K562 (cell line): ENCODE measurements around the gene RBM45. TPM values are rescaled to one million over a fixed set of nuclear protein-coding genes. Genes with fewer than 3 reads are reported as not detected.

Experiments
- ATAC-seq: fragments of 200-7000 bp; cut with Tn5 transposase; 3 replicates; pipeline ENCODE4 v1.9.1; 2020; ENCODE audit warnings: moderate library complexity
- BruUV-seq: library from RNA; stranded (reverse); fragments of 400-500 nt; replicated peaks from 2 replicates; lab custom pipeline; 2021; lab: Mats Ljungman, UMichigan
- CTCF ChIA-PET: fragments of 300-600 bp; formaldehyde crosslinking; extraction: SDS; loops from one replicate; lab custom pipeline; 2021; ENCODE audit warnings: low intra/inter-chr PET ratio; lab: Yijun Ruan, JAX
- POLR2A ChIA-PET: fragments of 300-600, 350-650 bp; sonication (Branson Sonifier 250); formaldehyde crosslinking; extraction: SDS; loops from one replicate; lab custom pipeline; 2021; ENCODE audit warnings: antibody characterized with exemption, inconsistent platforms; lab: Yijun Ruan, JAX
- DNase-seq, 4 experiments: peaks; one replicate each; pipeline versions ENCODE4 v3.0.0 to v3.0.0-alpha.2; 2011 to 2018; ENCODE audit warnings: low spot score in 3 of 4, mixed read lengths in 3 of 4; ENCODE audit errors: extremely low read depth in 1 of 4
- FAIRE-seq: peaks from 2 replicates; lab custom pipeline; 2011; peaks lifted over from hg19 to GRCh38; lab: Jason Lieb, UNC
- H2AFZ ChIP-seq: 2 replicates; pipeline ENCODE4 v1.6.0; 2011; ENCODE audit warnings: low read depth, low read length, control low read depth, inconsistent platforms
- H3K27ac ChIP-seq: fragments of 200-600 bp; 3 replicates; pipeline ENCODE4 v1.8.0; 2011; ENCODE audit warnings: low read depth, mild to moderate bottlenecking, control low read depth, inconsistent platforms, low read length, moderate library complexity, mixed read lengths; ENCODE audit errors: extremely low read depth
- H3K27me3 ChIP-seq, 2 experiments: fragments of 300-600 bp in 1 of 2; 2 replicates in 1 of 2; 3 replicates in 1 of 2; pipeline versions ENCODE4 v1.6.0 to v1.8.0; 2011; ENCODE audit warnings: inconsistent platforms in 2 of 2, low read length in 2 of 2, mild to moderate bottlenecking in 1 of 2, mixed read lengths in 1 of 2, moderate library complexity in 1 of 2; ENCODE audit not compliant: control insufficient read depth in 2 of 2, insufficient read depth in 2 of 2
- H3K36me3 ChIP-seq: fragments of 300-600 bp; 3 replicates; pipeline ENCODE4 v1.8.0; 2011; ENCODE audit warnings: mild to moderate bottlenecking, low read length, inconsistent platforms; ENCODE audit not compliant: control insufficient read depth, insufficient read depth
- H3K4me1 ChIP-seq, 2 experiments: fragments of 200-600 bp in 1 of 2; replicated peaks in 1 of 2; 2 replicates in 1 of 2; 3 replicates in 1 of 2; pipeline versions ENCODE4 v1.5.1 to v1.8.0; 2011; ENCODE audit warnings: inconsistent platforms in 2 of 2, low read length in 2 of 2, mild to moderate bottlenecking in 1 of 2, mixed read lengths in 1 of 2, moderate library complexity in 1 of 2; ENCODE audit not compliant: control insufficient read depth in 2 of 2, insufficient read depth in 2 of 2
- H3K4me2 ChIP-seq: 2 replicates; pipeline ENCODE4 v1.6.1; 2011; ENCODE audit warnings: low read length, control low read depth, inconsistent platforms, mixed read lengths; ENCODE audit not compliant: insufficient read depth
- H3K4me3 ChIP-seq: fragments of 200-600 bp; sonication (generic), shearing (Covaris generic); 2 replicates; pipeline ENCODE4 v1.5.1; 2016; ENCODE audit warnings: control low read depth, inconsistent platforms
- H3K79me2 ChIP-seq: fragments of 200-600 bp; 3 replicates; pipeline ENCODE4 v1.8.0; 2011; ENCODE audit warnings: low read length, inconsistent platforms; ENCODE audit not compliant: control insufficient read depth, insufficient read depth
- H3K9ac ChIP-seq, 2 experiments: 2 replicates each; pipeline versions ENCODE4 v1.6.0 to v1.6.1; 2011; ENCODE audit warnings: low read depth in 2 of 2, low read length in 2 of 2, control low read depth in 1 of 2, inconsistent platforms in 1 of 2, mild to moderate bottlenecking in 1 of 2, mixed read lengths in 1 of 2; ENCODE audit not compliant: insufficient read depth in 1 of 2
- H3K9me1 ChIP-seq: one replicate; pipeline ENCODE4 v1.6.0; 2011; ENCODE audit warnings: inconsistent platforms, mild to moderate bottlenecking, low read length, moderate library complexity; ENCODE audit not compliant: control insufficient read depth, insufficient read depth
- H3K9me3 ChIP-seq: replicated peaks from 2 replicates; pipeline ENCODE4 v1.5.1; 2011; ENCODE audit warnings: low read depth, low read length, inconsistent platforms; ENCODE audit not compliant: control insufficient read depth, insufficient read depth
- H4K20me1 ChIP-seq: replicated peaks from 2 replicates; pipeline ENCODE4 v1.6.1; 2011; ENCODE audit warnings: low read length, inconsistent platforms, mixed read lengths; ENCODE audit not compliant: control insufficient read depth, insufficient read depth
- C11orf30 ChIP-seq: fragments of 450-650 bp; IDR thresholded peaks from 2 replicates; pipeline ENCODE4 v1.6.1; 2016; ENCODE audit warnings: low read depth, mild to moderate bottlenecking
- FOSL1 ChIP-seq: fragments of 200-800 bp; sonication (Bioruptor generic); conservative IDR thresholded peaks from 2 replicates; pipeline ENCODE4 v1.6.1; 2016; ENCODE audit warnings: missing genetic modification characterization, missing compliant biosample characterization
- HDAC1 ChIP-seq, 2 experiments: fragments of 450-650 bp; IDR thresholded peaks; 2 replicates each; pipeline ENCODE4 v1.6.1; 2016 to 2017; ENCODE audit warnings: inconsistent platforms in 1 of 2, mild to moderate bottlenecking in 1 of 2, moderate library complexity in 1 of 2
- HMG20A ChIP-seq: fragments of 450-650 bp; formaldehyde crosslinking; conservative IDR thresholded peaks from 2 replicates; pipeline ENCODE4 v1.4.0; 2020; ENCODE audit warnings: mild to moderate bottlenecking, mixed read lengths
- L3MBTL2 ChIP-seq: fragments of 450-650 bp; IDR thresholded peaks from 2 replicates; pipeline ENCODE4 v1.6.1; 2016; ENCODE audit warnings: mild to moderate bottlenecking, moderate library complexity
- NEUROD1 ChIP-seq: fragments of 150-350 bp; IDR thresholded peaks from 2 replicates; pipeline ENCODE4 v1.6.1; 2014; ENCODE audit warnings: borderline replicate concordance, low read length, low read depth; ENCODE audit not compliant: partially characterized antibody
- NFXL1 ChIP-seq: fragments of 450-650 bp; formaldehyde crosslinking; IDR thresholded peaks from 2 replicates; pipeline ENCODE4 v1.4.0; 2021; ENCODE audit warnings: mild to moderate bottlenecking
- RHOXF2B ChIP-seq: fragments of 250-450 bp; sonication (Bioruptor Pico); conservative IDR thresholded peaks from 2 replicates; pipeline ENCODE4 v1.5.1; 2021
- ZFPM2 ChIP-seq: fragments of 250-450 bp; sonication (Bioruptor Pico); IDR thresholded peaks from 2 replicates; pipeline ENCODE4 v1.5.1; 2022; ENCODE audit warnings: mild to moderate bottlenecking
- ZNF316 ChIP-seq: fragments of 450-650 bp; IDR thresholded peaks from 2 replicates; pipeline ENCODE4 v1.6.1; 2016
- ZNF584 ChIP-seq: fragments of 200-800 bp; sonication (Bioruptor generic); IDR thresholded peaks from 2 replicates; pipeline ENCODE4 v1.6.1; 2016; ENCODE audit warnings: low read depth, mild to moderate bottlenecking, missing genetic modification characterization, missing compliant biosample characterization
- WGBS: fragments of 100-300 bp; shearing (Covaris generic); methylation state at CpG from one replicate; pipeline ENCODE4 v1.1.6; 2016; ENCODE audit warnings: low coverage, mixed read lengths; ENCODE audit not compliant: insufficient coverage; ENCODE audit errors: missing lambda C conversion rate; 5-methylcytosine and 5-hydroxymethylcytosine counted together
- in situ Hi-C: fragments of 300-500 bp; cut with MboI; formaldehyde crosslinking; loops from 4 replicates; pipeline ENCODE4 v1.15.0; 2018; ENCODE audit warnings: inconsistent platforms, mixed read lengths
- intact Hi-C: fragments of 100-400 bp; cut with micrococcal nuclease; formaldehyde crosslinking; loops from 2 replicates; pipeline ENCODE4 v1.14.2; 2022
- polyA plus RNA-seq, 8 experiments: library from polyadenylated mRNA; depleted of rRNA in 4 of 8; stranded (reverse) in 5 of 8; unstranded in 3 of 8; fragments of >200 nt; fragmentation: Nextera tagmentation in 2 of 8; fragmentation: Illumina TruSeq in 1 of 8; extraction: Ambion mirVana in 2 of 8; extraction: Trizol in 1 of 8; gene quantifications; 2 replicates each; pipeline versions ENCODE4 v1.2.1 to v1.2.3, GENCODE V29; 2011 to 2014; ENCODE audit warnings: inconsistent platforms in 1 of 8, missing spikeins in 1 of 8
- total RNA-seq, 7 experiments: library from RNA; depleted of rRNA in 6 of 7; stranded (reverse); fragments of >200 nt in 6 of 7; fragmentation: Illumina TruSeq in 2 of 7; extraction: Trizol in 2 of 7; gene quantifications; 2 replicates each; pipeline versions ENCODE4 v1.2.1 to v1.2.3, GENCODE V29; 2011 to 2021; ENCODE audit warnings: low replicate concordance in 1 of 7
- TF ChIP-seq, protein P1 (sequence below): fragments of 450-650 bp; formaldehyde crosslinking; IDR thresholded peaks from 2 replicates; pipeline ENCODE4 v1.4.0; 2020; ENCODE audit warnings: mild to moderate bottlenecking, moderate library complexity
- TF ChIP-seq, protein P2 (sequence below): fragments of 450-650 bp; formaldehyde crosslinking; IDR thresholded peaks from 2 replicates; pipeline ENCODE4 v1.4.0; 2022; ENCODE audit warnings: missing genetic modification characterization
- TF ChIP-seq, protein P3 (sequence below): sonication (generic); formaldehyde crosslinking; IDR thresholded peaks from 2 replicates; pipeline ENCODE4 v1.8.0; 2022; ENCODE audit warnings: mild to moderate bottlenecking, missing genetic modification reagents, borderline replicate concordance
- TF ChIP-seq, protein P4 (sequence below): fragments of 250-450 bp; sonication (Bioruptor Pico); IDR thresholded peaks from 2 replicates; pipeline ENCODE4 v1.4.0; 2020; ENCODE audit warnings: mild to moderate bottlenecking, moderate library complexity

Gene RBM45
- total and polyA plus RNA-seq, 9 of the 15 experiments (the other 6 are each of a cell fraction or from before 2014, with no cell fraction given): 6.7 to 22.0 (median 15.0) TPM

DNA sequence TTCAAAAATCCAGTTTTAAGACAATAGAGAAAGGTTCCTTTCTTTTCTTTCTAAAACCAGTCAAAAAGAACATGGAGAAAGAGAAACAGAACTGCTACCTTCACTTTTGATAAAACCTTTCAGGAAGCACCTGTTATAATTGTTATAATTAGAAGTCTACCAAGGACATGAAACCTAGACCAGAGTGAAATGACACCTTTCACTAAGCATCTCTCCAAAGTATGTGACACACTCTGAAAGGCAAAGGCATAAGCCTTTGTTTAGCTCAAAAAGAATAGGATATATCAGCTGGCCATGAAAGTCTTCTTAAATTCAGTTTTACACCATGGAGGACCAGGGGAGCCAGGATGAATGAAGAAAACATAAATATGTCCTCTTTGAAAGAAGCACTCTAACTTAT is 18.8 kb upstream of the RBM45 start (continued):
- TF ChIP-seq, protein P1, sequence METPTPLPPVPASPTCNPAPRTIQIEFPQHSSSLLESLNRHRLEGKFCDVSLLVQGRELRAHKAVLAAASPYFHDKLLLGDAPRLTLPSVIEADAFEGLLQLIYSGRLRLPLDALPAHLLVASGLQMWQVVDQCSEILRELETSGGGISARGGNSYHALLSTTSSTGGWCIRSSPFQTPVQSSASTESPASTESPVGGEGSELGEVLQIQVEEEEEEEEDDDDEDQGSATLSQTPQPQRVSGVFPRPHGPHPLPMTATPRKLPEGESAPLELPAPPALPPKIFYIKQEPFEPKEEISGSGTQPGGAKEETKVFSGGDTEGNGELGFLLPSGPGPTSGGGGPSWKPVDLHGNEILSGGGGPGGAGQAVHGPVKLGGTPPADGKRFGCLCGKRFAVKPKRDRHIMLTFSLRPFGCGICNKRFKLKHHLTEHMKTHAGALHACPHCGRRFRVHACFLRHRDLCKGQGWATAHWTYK (CRISPR knock-in tag): no peak
- TF ChIP-seq RHOXF2B: no peak
- no peak for TF ChIP-seq NEUROD1
- TF ChIP-seq ZFPM2 (CRISPR knock-in tag): no peak
- no peak for TF ChIP-seq C11orf30
- no peak for TF ChIP-seq HMG20A (CRISPR knock-in tag)
- TF ChIP-seq HDAC1 (IDR thresholded peaks at IDR 0.05): no peak
- no peak for TF ChIP-seq NFXL1 (CRISPR knock-in tag)

DNA sequence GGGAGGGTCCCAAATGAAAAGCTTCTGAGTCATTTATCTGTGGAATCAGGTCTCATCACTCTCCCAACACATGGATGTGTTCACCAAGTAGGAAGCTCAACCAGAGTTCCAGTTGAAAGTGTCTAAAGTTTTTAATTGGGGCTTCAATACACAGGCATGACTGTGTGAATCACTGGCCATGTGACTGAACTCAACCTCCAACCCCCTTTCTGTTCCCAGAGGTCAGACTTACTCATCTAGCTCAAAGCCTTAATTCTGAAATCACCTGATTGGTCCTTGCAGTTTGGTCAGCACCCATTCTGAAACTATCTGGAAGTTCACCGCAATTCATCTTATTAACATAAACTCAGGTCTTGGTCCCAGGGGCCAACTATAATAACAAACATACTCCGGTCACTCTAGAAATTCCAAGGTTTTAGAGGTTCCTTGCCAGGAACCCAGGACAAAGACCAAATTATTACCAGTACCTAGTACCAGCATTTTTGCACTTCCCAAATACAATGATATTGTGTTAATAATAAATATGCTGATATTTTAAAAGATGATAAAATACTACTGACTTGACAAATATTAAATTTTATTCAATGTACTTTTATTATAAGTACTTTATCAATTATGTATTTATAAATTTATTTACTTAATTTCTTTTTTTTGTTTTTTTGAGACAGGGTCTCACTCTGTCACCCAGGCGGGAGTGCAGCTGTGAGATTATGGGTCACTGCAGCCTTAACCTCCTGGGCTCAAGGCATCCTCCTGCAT is 10.7 kb upstream of the RBM45 start:
- H4K20me1 ChIP-seq: no peaks in the 10 kb centered on the region
- H3K27ac ChIP-seq: no peak overlapping the region
- no peaks in the 10 kb centered on the region for H3K36me3 ChIP-seq
- in situ Hi-C loops: no loop called here
- FAIRE-seq (peak; percentile 80), DNase-seq (peak in 3 of 4 experiments; percentile 17 to 48 (median 34)), ATAC-seq (peak; percentile 82)
- peak overlapping the region; percentile 41; the same call in 1 of the 2 replicates for H2AFZ ChIP-seq
- no TSS peak for BruUV-seq
- H3K27me3 ChIP-seq: no peaks in the 10 kb centered on the region
- no peak overlapping the region for H3K9ac ChIP-seq
- H3K9me1 ChIP-seq: no peaks in the 10 kb centered on the region
- no peaks in the 10 kb centered on the region for H3K79me2 ChIP-seq
- POLR2A ChIA-PET: interaction anchor here (0.6 to 1.8 kb wide), 4 partner anchors 10 to 38 kb away, joined by 3 to 8 read pairs (median 4); no protein-coding TSS in a partner anchor
- no peaks in the 10 kb centered on the region for H3K9me3 ChIP-seq
- CTCF ChIA-PET: no interaction called here
- H3K4me3 ChIP-seq: no peak overlapping the region
- no peak overlapping the region for H3K4me2 ChIP-seq
- WGBS: 57% methylated on average over 3 of the region's 3 CpGs
- intact Hi-C loops: loop anchor here (5.0 kb wide), 1 partner anchor 194 kb away; no protein-coding TSS in a partner anchor
- H3K4me1 ChIP-seq: no peaks in the 10 kb centered on the region
- TF ChIP-seq, protein P2, sequence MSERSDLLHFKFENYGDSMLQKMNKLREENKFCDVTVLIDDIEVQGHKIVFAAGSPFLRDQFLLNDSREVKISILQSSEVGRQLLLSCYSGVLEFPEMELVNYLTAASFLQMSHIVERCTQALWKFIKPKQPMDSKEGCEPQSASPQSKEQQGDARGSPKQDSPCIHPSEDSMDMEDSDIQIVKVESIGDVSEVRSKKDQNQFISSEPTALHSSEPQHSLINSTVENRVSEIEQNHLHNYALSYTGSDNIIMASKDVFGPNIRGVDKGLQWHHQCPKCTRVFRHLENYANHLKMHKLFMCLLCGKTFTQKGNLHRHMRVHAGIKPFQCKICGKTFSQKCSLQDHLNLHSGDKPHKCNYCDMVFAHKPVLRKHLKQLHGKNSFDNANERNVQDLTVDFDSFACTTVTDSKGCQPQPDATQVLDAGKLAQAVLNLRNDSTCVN: no peak
- TF ChIP-seq, protein P3, sequence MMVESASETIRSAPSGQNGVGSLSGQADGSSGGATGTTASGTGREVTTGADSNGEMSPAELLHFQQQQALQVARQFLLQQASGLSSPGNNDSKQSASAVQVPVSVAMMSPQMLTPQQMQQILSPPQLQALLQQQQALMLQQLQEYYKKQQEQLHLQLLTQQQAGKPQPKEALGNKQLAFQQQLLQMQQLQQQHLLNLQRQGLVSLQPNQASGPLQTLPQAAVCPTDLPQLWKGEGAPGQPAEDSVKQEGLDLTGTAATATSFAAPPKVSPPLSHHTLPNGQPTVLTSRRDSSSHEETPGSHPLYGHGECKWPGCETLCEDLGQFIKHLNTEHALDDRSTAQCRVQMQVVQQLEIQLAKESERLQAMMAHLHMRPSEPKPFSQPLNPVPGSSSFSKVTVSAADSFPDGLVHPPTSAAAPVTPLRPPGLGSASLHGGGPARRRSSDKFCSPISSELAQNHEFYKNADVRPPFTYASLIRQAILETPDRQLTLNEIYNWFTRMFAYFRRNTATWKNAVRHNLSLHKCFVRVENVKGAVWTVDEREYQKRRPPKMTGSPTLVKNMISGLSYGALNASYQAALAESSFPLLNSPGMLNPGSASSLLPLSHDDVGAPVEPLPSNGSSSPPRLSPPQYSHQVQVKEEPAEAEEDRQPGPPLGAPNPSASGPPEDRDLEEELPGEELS (CRISPR knock-in tag): no peak
- TF ChIP-seq, protein P4, sequence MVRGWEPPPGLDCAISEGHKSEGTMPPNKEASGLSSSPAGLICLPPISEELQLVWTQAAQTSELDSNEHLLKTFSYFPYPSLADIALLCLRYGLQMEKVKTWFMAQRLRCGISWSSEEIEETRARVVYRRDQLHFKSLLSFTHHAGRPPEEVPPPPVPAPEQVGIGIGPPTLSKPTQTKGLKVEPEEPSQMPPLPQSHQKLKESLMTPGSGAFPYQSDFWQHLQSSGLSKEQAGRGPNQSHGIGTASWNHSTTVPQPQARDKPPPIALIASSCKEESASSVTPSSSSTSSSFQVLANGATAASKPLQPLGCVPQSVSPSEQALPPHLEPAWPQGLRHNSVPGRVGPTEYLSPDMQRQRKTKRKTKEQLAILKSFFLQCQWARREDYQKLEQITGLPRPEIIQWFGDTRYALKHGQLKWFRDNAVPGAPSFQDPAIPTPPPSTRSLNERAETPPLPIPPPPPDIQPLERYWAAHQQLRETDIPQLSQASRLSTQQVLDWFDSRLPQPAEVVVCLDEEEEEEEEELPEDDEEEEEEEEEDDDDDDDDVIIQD: no peak
- TF ChIP-seq ZNF584 (CRISPR knock-in tag) (0 out of 2 replicates have a peak, but pooled peaks have one; percentile 50), ZNF316 (peak; percentile 80), FOSL1 (tag) (peak; percentile 89), L3MBTL2 (0 out of 2 replicates have a peak, but pooled peaks have one; percentile 28)
